ENCODE measurements around the gene HS3ST4. TPM values are rescaled to one million over a fixed set of nuclear protein-coding genes. Genes with fewer than 3 reads are reported as not detected.

The HS3ST4 gene
- total RNA-seq, 1 donor from 2014 or later, result 12.6 TPM

DNA sequence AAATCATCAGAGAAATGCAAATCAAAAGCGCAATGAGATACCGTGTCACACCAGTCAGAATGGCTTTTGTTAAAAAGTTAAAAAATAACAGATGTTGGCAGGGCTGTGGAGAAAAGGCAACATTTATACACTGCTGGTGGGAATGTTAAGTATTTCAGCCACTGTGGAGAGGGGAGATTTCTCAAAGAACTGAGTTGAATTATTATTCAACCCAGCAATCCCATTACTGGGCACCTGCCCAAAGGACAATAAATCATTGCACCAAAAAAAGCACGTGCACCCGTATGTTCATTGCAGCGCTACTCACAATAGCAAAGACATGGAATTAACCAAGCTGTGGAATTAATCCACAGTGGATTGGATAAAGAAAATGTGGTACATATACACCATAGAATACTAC, 204.7 kb downstream of the HS3ST4 start:
- TF ChIP-seq, protein P1, sequence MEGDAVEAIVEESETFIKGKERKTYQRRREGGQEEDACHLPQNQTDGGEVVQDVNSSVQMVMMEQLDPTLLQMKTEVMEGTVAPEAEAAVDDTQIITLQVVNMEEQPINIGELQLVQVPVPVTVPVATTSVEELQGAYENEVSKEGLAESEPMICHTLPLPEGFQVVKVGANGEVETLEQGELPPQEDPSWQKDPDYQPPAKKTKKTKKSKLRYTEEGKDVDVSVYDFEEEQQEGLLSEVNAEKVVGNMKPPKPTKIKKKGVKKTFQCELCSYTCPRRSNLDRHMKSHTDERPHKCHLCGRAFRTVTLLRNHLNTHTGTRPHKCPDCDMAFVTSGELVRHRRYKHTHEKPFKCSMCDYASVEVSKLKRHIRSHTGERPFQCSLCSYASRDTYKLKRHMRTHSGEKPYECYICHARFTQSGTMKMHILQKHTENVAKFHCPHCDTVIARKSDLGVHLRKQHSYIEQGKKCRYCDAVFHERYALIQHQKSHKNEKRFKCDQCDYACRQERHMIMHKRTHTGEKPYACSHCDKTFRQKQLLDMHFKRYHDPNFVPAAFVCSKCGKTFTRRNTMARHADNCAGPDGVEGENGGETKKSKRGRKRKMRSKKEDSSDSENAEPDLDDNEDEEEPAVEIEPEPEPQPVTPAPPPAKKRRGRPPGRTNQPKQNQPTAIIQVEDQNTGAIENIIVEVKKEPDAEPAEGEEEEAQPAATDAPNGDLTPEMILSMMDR (IDR thresholded peaks at IDR 0.05; ENCODE audit: unreplicated experiment), result no peak
- no peaks in the 10 kb centered on the region for H3K36me3 Mint-ChIP-seq
- H3K4me3 Mint-ChIP-seq, result no peak overlapping the region
- no peak for DNase-seq (ENCODE audit: low spot score in 2 of 2, unreplicated experiment in 2 of 2)
- peaks cover 3% of the 10 kb centered on the region for H3K9me3 Mint-ChIP-seq
- no peak overlapping the region for H3K27ac Mint-ChIP-seq
- peaks cover 22% of the 10 kb centered on the region for H3K4me1 Mint-ChIP-seq
- H3K27me3 Mint-ChIP-seq (ENCODE audit: low read depth), result no peaks in the 10 kb centered on the region

DNA sequence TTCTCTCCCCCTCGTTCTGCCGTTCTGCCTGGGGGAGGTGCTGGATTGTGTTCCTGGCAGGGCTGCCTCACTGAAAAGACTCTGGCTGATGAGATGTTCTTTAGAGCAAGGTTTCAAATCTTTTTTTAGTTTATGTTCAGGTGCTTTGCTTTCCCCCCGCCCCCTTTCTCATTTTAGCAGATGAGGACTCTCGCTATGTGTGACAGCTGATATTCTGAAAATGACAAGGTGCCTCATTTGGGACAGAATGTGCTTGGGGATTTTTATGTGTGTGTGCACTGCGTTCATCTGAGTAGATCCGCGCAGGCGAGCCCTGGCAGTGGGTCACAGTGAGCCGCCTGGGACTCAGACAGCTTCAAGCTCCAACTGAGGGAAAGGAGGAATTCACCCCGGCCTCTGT, 205.9 kb downstream of the HS3ST4 start:
- TF ChIP-seq, protein P1 (IDR thresholded peaks at IDR 0.05; ENCODE audit: unreplicated experiment), result no peak
- Mint-ChIP-seq H3K36me3 (no peaks in the 10 kb centered on the region), H3K4me3 (no peak overlapping the region), H3K9me3 (peaks cover 3% of the 10 kb centered on the region), H3K4me1 (peaks cover 22% of the 10 kb centered on the region), H3K27me3 (ENCODE audit: low read depth) (peaks cover 4% of the 10 kb centered on the region), H3K27ac (no peak overlapping the region)
- DNase-seq (ENCODE audit: low spot score in 2 of 2, unreplicated experiment in 2 of 2), result no peak

DNA sequence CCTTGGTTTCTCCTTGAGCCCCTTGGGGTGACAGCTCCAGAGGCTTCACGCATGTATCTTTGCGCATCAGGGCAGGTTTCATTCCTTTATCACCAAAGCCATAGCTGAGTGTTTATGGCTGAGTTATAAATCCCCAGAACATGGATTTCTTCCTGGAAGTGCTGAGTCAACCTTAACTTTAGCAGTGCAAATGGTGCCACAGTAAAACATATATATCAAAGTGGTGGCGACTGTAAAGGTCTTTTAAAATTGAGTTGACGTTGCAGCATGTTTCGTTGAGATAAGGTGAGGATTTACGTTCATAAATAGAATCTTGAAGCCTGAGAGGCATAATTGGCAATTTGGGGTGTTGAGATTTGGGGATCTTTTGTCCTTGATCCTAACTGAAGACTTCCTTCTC, 214.1 kb downstream of the HS3ST4 start:
- Mint-ChIP-seq H3K9me3 (no peaks in the 10 kb centered on the region), H3K27ac (no peak overlapping the region), H3K4me3 (no peak overlapping the region), H3K4me1 (no peaks in the 10 kb centered on the region), H3K36me3 (no peaks in the 10 kb centered on the region), H3K27me3 (ENCODE audit: low read depth) (peaks cover 5% of the 10 kb centered on the region)
- DNase-seq (ENCODE audit: low spot score in 2 of 2, unreplicated experiment in 2 of 2), result no peak
- TF ChIP-seq, protein P1 (IDR thresholded peaks at IDR 0.05; ENCODE audit: unreplicated experiment), result no peak

DNA sequence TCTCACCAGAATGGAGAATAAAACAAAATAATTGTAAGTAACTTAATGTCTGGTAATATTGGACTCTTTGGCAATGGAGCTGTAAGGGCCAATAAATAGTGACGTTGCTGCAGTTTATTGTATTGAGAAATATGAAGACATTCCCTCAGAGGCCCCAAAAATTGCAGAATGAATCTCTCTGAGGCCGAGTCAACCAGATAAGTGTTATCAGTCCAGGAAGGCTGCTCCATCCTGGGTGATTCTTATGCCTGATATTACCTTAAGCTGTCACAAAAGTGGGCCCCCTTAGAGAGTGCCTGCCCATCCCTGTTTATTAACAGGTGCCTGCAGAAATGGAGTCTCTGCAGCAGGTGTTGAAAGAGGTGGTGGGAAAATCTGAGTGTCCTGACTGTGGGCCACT, 219.2 kb downstream of the HS3ST4 start:
- peaks cover 7% of the 10 kb centered on the region for H3K4me1 Mint-ChIP-seq
- H3K4me3 Mint-ChIP-seq, result no peak overlapping the region
- H3K36me3 Mint-ChIP-seq, result no peaks in the 10 kb centered on the region
- no peaks in the 10 kb centered on the region for H3K9me3 Mint-ChIP-seq
- peaks cover 1% of the 10 kb centered on the region for H3K27me3 Mint-ChIP-seq (ENCODE audit: low read depth)
- TF ChIP-seq, protein P1 (IDR thresholded peaks at IDR 0.05; ENCODE audit: unreplicated experiment), result no peak
- DNase-seq (ENCODE audit: low spot score in 2 of 2, unreplicated experiment in 2 of 2), result no peak
- H3K27ac Mint-ChIP-seq, result no peak overlapping the region

DNA sequence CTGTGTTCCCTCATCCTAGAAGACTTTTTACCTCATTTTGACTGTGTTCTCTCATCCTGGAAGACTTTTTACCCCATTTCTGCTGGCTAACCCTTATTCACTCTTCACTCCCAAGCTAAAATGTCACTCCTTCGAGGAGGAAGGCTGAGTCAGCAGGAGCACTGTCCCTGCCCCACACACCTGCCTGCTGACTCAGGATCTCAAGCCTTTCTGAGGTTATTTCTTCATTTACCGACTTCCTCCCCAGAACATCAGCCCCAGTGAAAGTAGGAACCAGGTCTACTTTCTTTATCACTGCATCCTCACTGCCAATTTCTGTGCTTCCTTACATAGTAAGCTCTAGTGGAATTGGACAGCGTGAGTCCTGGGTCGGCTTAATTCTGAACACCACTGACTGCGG, 220.6 kb downstream of the HS3ST4 start:
- Mint-ChIP-seq H3K4me3 (no peak overlapping the region), H3K27me3 (ENCODE audit: low read depth) (peaks cover 1% of the 10 kb centered on the region), H3K4me1 (peaks cover 9% of the 10 kb centered on the region), H3K36me3 (no peaks in the 10 kb centered on the region), H3K9me3 (no peaks in the 10 kb centered on the region), H3K27ac (no peak overlapping the region)
- no peak for DNase-seq (ENCODE audit: low spot score in 2 of 2, unreplicated experiment in 2 of 2)
- TF ChIP-seq, protein P1 (IDR thresholded peaks at IDR 0.05; ENCODE audit: unreplicated experiment), result no peak

DNA sequence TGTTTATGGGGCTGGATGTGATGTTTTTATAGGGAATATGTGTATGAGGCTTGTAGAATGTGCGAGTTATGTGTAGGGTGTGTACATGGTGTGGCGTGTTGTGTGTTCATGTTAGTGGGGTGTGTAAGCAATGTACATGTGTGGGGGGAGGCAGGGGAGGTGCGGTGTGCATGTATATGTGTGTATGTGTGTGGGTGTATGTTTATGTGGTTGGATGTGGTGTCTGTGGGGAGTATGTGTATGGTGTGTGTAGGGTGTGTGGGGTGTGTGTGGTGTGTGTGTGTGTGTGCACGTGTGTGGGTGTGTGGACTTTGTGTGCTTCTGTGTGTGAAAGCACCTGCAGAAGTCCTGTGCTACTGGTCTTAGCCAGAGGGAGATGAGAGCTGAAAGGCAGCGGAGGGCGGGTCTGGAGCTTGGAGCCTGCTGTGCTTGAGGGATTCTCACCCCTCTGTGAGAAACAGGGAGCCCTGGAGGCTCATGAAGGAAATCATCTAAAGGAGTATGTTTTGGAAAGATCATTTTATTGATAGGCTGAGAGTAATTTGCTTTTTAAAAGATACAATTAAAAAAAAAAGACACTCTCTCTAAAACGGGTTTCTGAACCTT, 222.7 kb downstream of the HS3ST4 start:
- no peak overlapping the region for H3K27ac Mint-ChIP-seq
- H3K27me3 Mint-ChIP-seq (ENCODE audit: low read depth), result no peaks in the 10 kb centered on the region
- H3K36me3 Mint-ChIP-seq, result no peaks in the 10 kb centered on the region
- H3K4me1 Mint-ChIP-seq, result peaks cover 9% of the 10 kb centered on the region
- TF ChIP-seq, protein P1 (IDR thresholded peaks at IDR 0.05; ENCODE audit: unreplicated experiment), result no peak
- H3K4me3 Mint-ChIP-seq, result no peak overlapping the region
- no peaks in the 10 kb centered on the region for H3K9me3 Mint-ChIP-seq
- no peak for DNase-seq (ENCODE audit: low spot score in 2 of 2, unreplicated experiment in 2 of 2)

All from mesothelial cell of epicardium (in vitro differentiated cells).